A549 (cell line): Measurements from ENCODE around the gene BNC2. TPM values are rescaled to one million over a fixed set of nuclear protein-coding genes. Genes with fewer than 3 reads are reported as not detected.

Experiments used
- ATAC-seq, 2 experiments: fragments of 200-7000 bp in 1 of 2; fragments of >200 bp in 1 of 2; cut with Nextera tagmentation in 1 of 2; cut with Tn5 transposase in 1 of 2; 3 replicates each; pipeline versions ENCODE4 v1.8.0 to v1.9.1; 2018 to 2020; ENCODE audit warnings: mild to moderate bottlenecking in 1 of 2, moderate library complexity in 1 of 2
- CTCF ChIA-PET: fragments of 300-600 bp; sonication (Branson Sonifier 250); formaldehyde crosslinking; extraction: SDS; loops from one replicate; lab custom pipeline; 2021; ENCODE audit warnings: antibody characterized with exemption, inconsistent platforms; lab: Yijun Ruan, JAX
- POLR2A ChIA-PET: fragments of 350-600 bp; formaldehyde crosslinking; extraction: SDS; loops from one replicate; lab custom pipeline; 2021; ENCODE audit warnings: antibody characterized with exemption, inconsistent platforms; lab: Yijun Ruan, JAX
- DNase-seq, 2 experiments: peaks; one replicate each; pipeline versions ENCODE4 v3.0.0 to v3.0.0-alpha.2; 2011 to 2016; ENCODE audit warnings: low read depth in 1 of 2, low spot score in 1 of 2
- FAIRE-seq: peaks from 2 replicates; lab custom pipeline; 2011; peaks lifted over from hg19 to GRCh38; lab: Jason Lieb, UNC
- H3K27ac ChIP-seq, 2 experiments: fragments of >200 bp; sonication (Bioruptor Twin); formaldehyde crosslinking; 3 replicates each; pipeline ENCODE4 v1.5.1; 2016 to 2017
- H3K4me1 ChIP-seq: fragments of >200 bp; sonication (Bioruptor Twin); formaldehyde crosslinking; 3 replicates; pipeline ENCODE4 v1.6.1; 2016
- H3K4me2 ChIP-seq: fragments of >200 bp; sonication (Bioruptor Twin); formaldehyde crosslinking; 3 replicates; pipeline ENCODE4 v1.6.1; 2016
- H3K4me3 ChIP-seq: fragments of >200 bp; sonication (Bioruptor Twin); formaldehyde crosslinking; 3 replicates; pipeline ENCODE4 v1.5.1; 2016
- H3K9me3 ChIP-seq: fragments of >200 bp; sonication (Bioruptor Twin); formaldehyde crosslinking; 3 replicates; pipeline ENCODE4 v1.6.1; 2016
- CBX2 ChIP-seq: fragments of 200-600 bp; sonication (generic); IDR thresholded peaks from 2 replicates; pipeline ENCODE4 v1.6.1; 2016; ENCODE audit warnings: low read depth, mild to moderate bottlenecking, borderline replicate concordance
- EHF ChIP-seq: fragments of 250-450 bp; sonication (Bioruptor Pico); IDR thresholded peaks from 2 replicates; pipeline ENCODE4 v1.5.0; 2020; ENCODE audit warnings: mild to moderate bottlenecking
- EHMT2 ChIP-seq: fragments of 200-600 bp; sonication (generic); IDR thresholded peaks from 2 replicates; pipeline ENCODE4 v1.6.1; 2016; ENCODE audit warnings: antibody characterized with exemption, low read depth, mild to moderate bottlenecking, moderate library complexity
- FOXS1 ChIP-seq: fragments of 250-450 bp; sonication (Bioruptor Pico); IDR thresholded peaks from 2 replicates; pipeline ENCODE4 v1.5.0; 2020; ENCODE audit warnings: mild to moderate bottlenecking, moderate library complexity
- HDAC2 ChIP-seq: fragments of 200-600 bp; sonication (generic); IDR thresholded peaks from 2 replicates; pipeline ENCODE4 v1.6.1; 2016
- HOXA7 ChIP-seq: fragments of 250-450 bp; sonication (Bioruptor Pico); IDR thresholded peaks from 2 replicates; pipeline ENCODE4 v1.5.0; 2020; ENCODE audit warnings: mild to moderate bottlenecking, moderate library complexity
- MYC ChIP-seq: IDR thresholded peaks from 2 replicates; pipeline ENCODE4 v1.6.1; 2012; ENCODE audit warnings: mild to moderate bottlenecking, inconsistent platforms, low read length, improper control_type of control experiment, borderline replicate concordance
- NFE2L2 ChIP-seq: fragments of 150-350 bp; conservative IDR thresholded peaks from 2 replicates; pipeline ENCODE4 v1.6.1; 2014; ENCODE audit warnings: low read length
- NR3C1 ChIP-seq: fragments of >200 bp; sonication (Bioruptor Twin); formaldehyde crosslinking; IDR thresholded peaks from 3 replicates; pipeline ENCODE4 v1.6.1; 2017
- PHF8 ChIP-seq: fragments of 200-600 bp; sonication (generic); IDR thresholded peaks from 2 replicates; pipeline ENCODE4 v1.6.1; 2016; ENCODE audit warnings: low read depth, mild to moderate bottlenecking, antibody characterized with exemption, moderate library complexity, borderline replicate concordance
- RAD21 ChIP-seq, 2 experiments: fragments of >200 bp in 1 of 2; sonication (Bioruptor Twin) in 1 of 2; formaldehyde crosslinking in 1 of 2; IDR thresholded peaks in 1 of 2; conservative IDR thresholded peaks in 1 of 2; 2 replicates in 1 of 2; 3 replicates in 1 of 2; pipeline ENCODE4 v1.6.1; 2012 to 2018; ENCODE audit warnings: inconsistent platforms in 1 of 2
- RCOR1 ChIP-seq: fragments of 150-350 bp; IDR thresholded peaks from 2 replicates; pipeline ENCODE4 v1.6.1; 2014; ENCODE audit warnings: antibody characterized with exemption, low read length, low read depth
- RFX5 ChIP-seq: fragments of 450-650 bp; IDR thresholded peaks from 2 replicates; pipeline ENCODE4 v1.7.1; 2014; ENCODE audit warnings: antibody characterized with exemption, mild to moderate bottlenecking, moderate library complexity
- SMC3 ChIP-seq: fragments of >200 bp; sonication (Bioruptor Twin); formaldehyde crosslinking; IDR thresholded peaks from 3 replicates; pipeline ENCODE4 v1.6.1; 2018; ENCODE audit warnings: inconsistent platforms
- SREBF2 ChIP-seq: fragments of 450-650 bp; IDR thresholded peaks from 2 replicates; pipeline ENCODE4 v1.6.1; 2014; ENCODE audit warnings: mild to moderate bottlenecking, moderate library complexity
- ZNF302 ChIP-seq: fragments of 250-450 bp; sonication (Bioruptor Pico); IDR thresholded peaks from 2 replicates; pipeline ENCODE4 v1.9.0; 2021; ENCODE audit warnings: inconsistent platforms, mild to moderate bottlenecking, moderate library complexity
- ZSCAN20 ChIP-seq: fragments of 250-450 bp; sonication (Bioruptor Pico); IDR thresholded peaks from 2 replicates; pipeline ENCODE4 v1.8.0; 2022; ENCODE audit warnings: mild to moderate bottlenecking, moderate library complexity
- WGBS: methylation state at CpG from one replicate; pipeline ENCODE4 v1.1.6; 2017; ENCODE audit errors: missing lambda C conversion rate; 5-methylcytosine and 5-hydroxymethylcytosine counted together
- polyA plus RNA-seq, 4 experiments: library from polyadenylated mRNA; depleted of rRNA in 3 of 4; stranded (reverse); fragments of >200 nt; fragmentation: RNase III in 1 of 4; extraction: RNeasy Plus Mini Kit Qiagen cat#74134 plus additional on column Dnase treatment in 1 of 4; gene quantifications; 2 replicates in 3 of 4; 3 replicates in 1 of 4; pipeline ENCODE4 v1.2.3, GENCODE V29; 2011 to 2017
- TF ChIP-seq, protein P1 (sequence below): fragments of 450-650 bp; IDR thresholded peaks from 2 replicates; pipeline ENCODE4 v1.6.1; 2014; ENCODE audit warnings: antibody characterized with exemption
- TF ChIP-seq, protein P2 (sequence below): fragments of >200 bp; sonication (Bioruptor Twin); formaldehyde crosslinking; IDR thresholded peaks from 3 replicates; pipeline ENCODE4 v1.5.1; 2016
- TF ChIP-seq, protein P3 (sequence below): fragments of 150-350 bp; IDR thresholded peaks from 2 replicates; pipeline ENCODE4 v1.6.1; 2014; ENCODE audit warnings: low read depth, mild to moderate bottlenecking, low read length
- TF ChIP-seq, protein P4 (sequence below): fragments of >200 bp; sonication (Bioruptor Twin); formaldehyde crosslinking; IDR thresholded peaks from 2 replicates; pipeline ENCODE4 v1.6.1; 2016

The BNC2 gene
- polyA plus RNA-seq, 2 of the 4 experiments (the other 2 are of a cell fraction), result 6.2 to 7.5 TPM

DNA sequence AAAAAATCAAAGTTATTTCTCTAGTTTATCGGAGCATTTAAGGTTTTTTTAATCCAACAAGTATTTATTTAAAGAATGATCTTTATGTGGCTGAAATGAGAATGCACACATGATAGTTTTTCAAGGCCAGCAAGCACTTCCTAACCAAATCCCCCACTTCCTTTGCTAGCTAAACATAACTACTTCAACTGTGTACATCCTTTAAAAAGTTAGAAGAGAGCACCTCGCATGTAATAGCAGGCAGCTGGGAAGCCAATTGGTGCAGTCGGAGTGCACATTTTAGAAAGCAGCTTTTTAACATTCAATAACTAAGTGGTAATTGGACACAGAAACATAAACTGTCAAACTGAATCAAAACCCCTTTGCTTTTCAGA lies 245.7 kb downstream of the BNC2 start:
- TF ChIP-seq, protein P1, sequence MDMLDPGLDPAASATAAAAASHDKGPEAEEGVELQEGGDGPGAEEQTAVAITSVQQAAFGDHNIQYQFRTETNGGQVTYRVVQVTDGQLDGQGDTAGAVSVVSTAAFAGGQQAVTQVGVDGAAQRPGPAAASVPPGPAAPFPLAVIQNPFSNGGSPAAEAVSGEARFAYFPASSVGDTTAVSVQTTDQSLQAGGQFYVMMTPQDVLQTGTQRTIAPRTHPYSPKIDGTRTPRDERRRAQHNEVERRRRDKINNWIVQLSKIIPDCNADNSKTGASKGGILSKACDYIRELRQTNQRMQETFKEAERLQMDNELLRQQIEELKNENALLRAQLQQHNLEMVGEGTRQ, result no peak
- TF ChIP-seq HOXA7 (CRISPR knock-in tag) (no peak), MYC (no peak), PHF8 (no peak)
- H3K4me3 ChIP-seq, result no peak overlapping the region
- no peak overlapping the region for H3K27ac ChIP-seq
- peaks cover 34% of the 10 kb centered on the region for H3K4me1 ChIP-seq
- POLR2A ChIA-PET, result no interaction called here
- H3K4me2 ChIP-seq, result no peak overlapping the region
- H3K9me3 ChIP-seq, result no peaks in the 10 kb centered on the region
- FAIRE-seq, result no peak
- WGBS, result 93% methylated on average over 3 of the region's 3 CpGs
- DNase-seq, result no peak
- CTCF ChIA-PET, result no interaction called here
- ATAC-seq, result no peak

DNA sequence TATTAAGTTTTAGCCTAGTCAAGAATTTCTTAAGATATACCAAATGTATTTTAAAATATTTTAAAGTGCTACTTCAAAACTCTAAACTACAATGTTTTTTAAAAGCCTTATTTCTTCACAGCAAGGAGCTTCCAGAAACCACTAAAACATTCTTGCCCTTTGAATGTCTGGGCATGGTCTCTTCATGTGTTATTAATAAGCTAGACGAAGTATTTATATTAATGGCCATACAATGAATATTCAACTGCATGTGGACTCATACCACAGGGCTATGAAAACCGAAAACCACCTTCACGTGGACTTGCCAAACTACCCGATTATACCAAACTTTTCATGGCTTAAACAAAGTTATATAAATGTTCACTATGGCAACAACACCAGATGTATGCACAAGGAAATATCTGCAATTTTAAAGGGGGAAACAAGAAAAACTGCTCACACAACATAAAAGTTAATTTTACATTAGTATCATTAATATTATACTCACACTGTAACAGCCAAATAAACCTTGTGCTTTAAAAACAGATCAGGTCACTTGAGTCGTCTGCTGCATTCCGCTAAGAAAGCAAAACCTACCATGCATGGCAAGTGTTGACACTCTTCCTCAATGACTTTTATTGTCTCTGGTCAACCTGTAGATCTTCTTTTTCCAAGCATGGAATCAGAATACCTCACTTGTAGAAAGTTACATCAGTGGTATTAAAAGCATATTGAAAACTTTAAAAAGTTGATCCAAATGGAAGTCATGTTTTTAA lies 246.3 kb downstream of the BNC2 start:
- TF ChIP-seq ZSCAN20 (CRISPR knock-in tag) (no peak), NFE2L2 (no peak), FOXS1 (CRISPR knock-in tag) (no peak), RCOR1 (no peak), SMC3 (no peak), HDAC2 (no peak), RAD21 (conservative IDR thresholded peaks at IDR 0.05 in 1 of 2, IDR thresholded peaks at IDR 0.05 in 1 of 2) (no peak), ZNF302 (CRISPR knock-in tag) (no peak), EHMT2 (no peak), RFX5 (no peak), EHF (CRISPR knock-in tag) (no peak), SREBF2 (no peak), NR3C1 (no peak), CBX2 (no peak)
- TF ChIP-seq, protein P2, sequence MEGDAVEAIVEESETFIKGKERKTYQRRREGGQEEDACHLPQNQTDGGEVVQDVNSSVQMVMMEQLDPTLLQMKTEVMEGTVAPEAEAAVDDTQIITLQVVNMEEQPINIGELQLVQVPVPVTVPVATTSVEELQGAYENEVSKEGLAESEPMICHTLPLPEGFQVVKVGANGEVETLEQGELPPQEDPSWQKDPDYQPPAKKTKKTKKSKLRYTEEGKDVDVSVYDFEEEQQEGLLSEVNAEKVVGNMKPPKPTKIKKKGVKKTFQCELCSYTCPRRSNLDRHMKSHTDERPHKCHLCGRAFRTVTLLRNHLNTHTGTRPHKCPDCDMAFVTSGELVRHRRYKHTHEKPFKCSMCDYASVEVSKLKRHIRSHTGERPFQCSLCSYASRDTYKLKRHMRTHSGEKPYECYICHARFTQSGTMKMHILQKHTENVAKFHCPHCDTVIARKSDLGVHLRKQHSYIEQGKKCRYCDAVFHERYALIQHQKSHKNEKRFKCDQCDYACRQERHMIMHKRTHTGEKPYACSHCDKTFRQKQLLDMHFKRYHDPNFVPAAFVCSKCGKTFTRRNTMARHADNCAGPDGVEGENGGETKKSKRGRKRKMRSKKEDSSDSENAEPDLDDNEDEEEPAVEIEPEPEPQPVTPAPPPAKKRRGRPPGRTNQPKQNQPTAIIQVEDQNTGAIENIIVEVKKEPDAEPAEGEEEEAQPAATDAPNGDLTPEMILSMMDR, result no peak
- TF ChIP-seq, protein P1, result no peak
- TF ChIP-seq, protein P3, sequence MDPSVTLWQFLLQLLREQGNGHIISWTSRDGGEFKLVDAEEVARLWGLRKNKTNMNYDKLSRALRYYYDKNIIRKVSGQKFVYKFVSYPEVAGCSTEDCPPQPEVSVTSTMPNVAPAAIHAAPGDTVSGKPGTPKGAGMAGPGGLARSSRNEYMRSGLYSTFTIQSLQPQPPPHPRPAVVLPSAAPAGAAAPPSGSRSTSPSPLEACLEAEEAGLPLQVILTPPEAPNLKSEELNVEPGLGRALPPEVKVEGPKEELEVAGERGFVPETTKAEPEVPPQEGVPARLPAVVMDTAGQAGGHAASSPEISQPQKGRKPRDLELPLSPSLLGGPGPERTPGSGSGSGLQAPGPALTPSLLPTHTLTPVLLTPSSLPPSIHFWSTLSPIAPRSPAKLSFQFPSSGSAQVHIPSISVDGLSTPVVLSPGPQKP, result no peak
- TF ChIP-seq, protein P4, sequence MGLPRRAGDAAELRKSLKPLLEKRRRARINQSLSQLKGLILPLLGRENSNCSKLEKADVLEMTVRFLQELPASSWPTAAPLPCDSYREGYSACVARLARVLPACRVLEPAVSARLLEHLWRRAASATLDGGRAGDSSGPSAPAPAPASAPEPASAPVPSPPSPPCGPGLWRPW, result no peak
- 91% methylated on average over 6 of the region's 6 CpGs for WGBS
- ATAC-seq (no peak), FAIRE-seq (no peak), DNase-seq (no peak)
- Histone ChIP-seq H3K4me2 (no peak overlapping the region), H3K9me3 (no peaks in the 10 kb centered on the region), H3K4me3 (no peak overlapping the region), H3K27ac (no peak overlapping the region), H3K4me1 (peaks cover 34% of the 10 kb centered on the region)
- CTCF ChIA-PET, result no interaction called here
- POLR2A ChIA-PET, result no interaction called here
